ENCODE measurements around the gene ERC2. TPM values are rescaled to one million over a fixed set of nuclear protein-coding genes. Genes with fewer than 3 reads are reported as not detected.

The ERC2 gene
- total and polyA plus RNA-seq, 2 donors (not counting 3 experiments of a cell fraction or from before 2014, with no cell fraction given), result 5.6 to 15.5 TPM

- no peak for FAIRE-seq
- ChIA-PET POLR2A (no interaction called here), CTCF (interaction anchor here (0.6 kb wide), 1 partner anchor 662 kb away, joined by 3 read pairs; no protein-coding TSS in a partner anchor)
- intact Hi-C loops (cut with micrococcal nuclease), result loop anchor here (10.0 kb wide), 1 partner anchor 252 kb away; no protein-coding TSS in a partner anchor
- no peaks in the 10 kb centered on the region for H3K9me3 ChIP-seq (replicated peaks; ENCODE audit: control insufficient read depth, insufficient read depth, low read length)
- H2AFZ ChIP-seq (ENCODE audit: low read depth, low read length), result no peak overlapping the region
- no peak for DNase-seq (ENCODE audit: low read depth, low spot score)
- H3K79me2 ChIP-seq (ENCODE audit: control insufficient read depth, insufficient read depth, low read length), result no peaks in the 10 kb centered on the region
- TF ChIP-seq POLR2AphosphoS5 (IDR thresholded peaks at IDR 0.05; ENCODE audit: insufficient read depth, low read depth, low read length), result no peak
- TF ChIP-seq EZH2 (IDR thresholded peaks at IDR 0.05; ENCODE audit: borderline replicate concordance, low read depth, low read length, severe bottlenecking), result no peak
- TF ChIP-seq FOS (IDR thresholded peaks at IDR 0.05; ENCODE audit: borderline replicate concordance, insufficient read depth, low read length), result no peak
- TF ChIP-seq MAX (IDR thresholded peaks at IDR 0.05; ENCODE audit: insufficient read depth, insufficient read length), result no peak
- no peak for TF ChIP-seq POLR2A (IDR thresholded peaks at IDR 0.05; ENCODE audit: low read depth, low read length)
- TF ChIP-seq JUN (IDR thresholded peaks at IDR 0.05; ENCODE audit: borderline replicate concordance, insufficient read depth, insufficient read length, low read depth), result no peak
- TF ChIP-seq GATA2 (IDR thresholded peaks at IDR 0.05; ENCODE audit: insufficient read depth, insufficient read length, low read depth, low read length), result no peak
- TF ChIP-seq, protein P1, sequence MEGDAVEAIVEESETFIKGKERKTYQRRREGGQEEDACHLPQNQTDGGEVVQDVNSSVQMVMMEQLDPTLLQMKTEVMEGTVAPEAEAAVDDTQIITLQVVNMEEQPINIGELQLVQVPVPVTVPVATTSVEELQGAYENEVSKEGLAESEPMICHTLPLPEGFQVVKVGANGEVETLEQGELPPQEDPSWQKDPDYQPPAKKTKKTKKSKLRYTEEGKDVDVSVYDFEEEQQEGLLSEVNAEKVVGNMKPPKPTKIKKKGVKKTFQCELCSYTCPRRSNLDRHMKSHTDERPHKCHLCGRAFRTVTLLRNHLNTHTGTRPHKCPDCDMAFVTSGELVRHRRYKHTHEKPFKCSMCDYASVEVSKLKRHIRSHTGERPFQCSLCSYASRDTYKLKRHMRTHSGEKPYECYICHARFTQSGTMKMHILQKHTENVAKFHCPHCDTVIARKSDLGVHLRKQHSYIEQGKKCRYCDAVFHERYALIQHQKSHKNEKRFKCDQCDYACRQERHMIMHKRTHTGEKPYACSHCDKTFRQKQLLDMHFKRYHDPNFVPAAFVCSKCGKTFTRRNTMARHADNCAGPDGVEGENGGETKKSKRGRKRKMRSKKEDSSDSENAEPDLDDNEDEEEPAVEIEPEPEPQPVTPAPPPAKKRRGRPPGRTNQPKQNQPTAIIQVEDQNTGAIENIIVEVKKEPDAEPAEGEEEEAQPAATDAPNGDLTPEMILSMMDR (IDR thresholded peaks at IDR 0.05; ENCODE audit: extremely low read depth in 1 of 2, insufficient read depth in 1 of 2, low read depth in 1 of 2, low read length in 2 of 2), result no peak
- TF ChIP-seq MYC (IDR thresholded peaks at IDR 0.05; ENCODE audit: low read depth, low read length), result no peak
- H4K20me1 ChIP-seq (replicated peaks; ENCODE audit: control insufficient read depth, extremely low read depth, insufficient read depth, low read length), result no peaks in the 10 kb centered on the region
- H3K27me3 ChIP-seq (ENCODE audit: control insufficient read depth in 2 of 2, insufficient read depth in 2 of 2, low read length in 2 of 2), result no peaks in the 10 kb centered on the region
- dilution Hi-C loops (cut with MboI; ENCODE audit: extremely low pct_ligation_motif_present, low sequenced_read_pairs), result no loop called here
- H3K27ac ChIP-seq (ENCODE audit: insufficient read depth, low read depth, low read length), result no peak overlapping the region
- no peak overlapping the region for H3K9ac ChIP-seq (replicated peaks; ENCODE audit: extremely low read depth, insufficient read depth, low read length)
- no peaks in the 10 kb centered on the region for H3K9me1 ChIP-seq (replicated peaks; ENCODE audit: control insufficient read depth, extremely low read depth, insufficient read depth, low read length)
- no peak overlapping the region for H3K4me3 ChIP-seq (replicated peaks in 1 of 3; ENCODE audit: insufficient read depth in 1 of 3, low read depth in 1 of 3, low read length in 3 of 3)
- H3K36me3 ChIP-seq (ENCODE audit: control insufficient read depth in 2 of 2, extremely low read depth in 1 of 2, insufficient read depth in 2 of 2, low read length in 2 of 2), result no peaks in the 10 kb centered on the region
- no TSS peak for BruUV-seq (replicated peaks)
- peaks cover 31% of the 10 kb centered on the region for H3K4me1 ChIP-seq (ENCODE audit: control insufficient read depth, extremely low read depth, insufficient read depth, low read length)
- no peak overlapping the region for H3K4me2 ChIP-seq (ENCODE audit: insufficient read depth, low read length)
These were observed 331.8 kb downstream of the ERC2 start for GRCh38 chr3:56136514-56136913.
